UCSD-AML1 (cell line): Measurements from ENCODE around the gene PCDH9.
A peak's percentile ranks its signal among the peaks of the same experiment; 100 is the strongest.

ENCODE experiments used
- DNase-seq: peaks from one replicate; lab custom pipeline; 2025; ENCODE audit not compliant: unreplicated experiment; lab: John Stamatoyannopoulos, UW

Gene PCDH9

GRCh38 chr13:66855131-66855530, 375.0 kb downstream of the PCDH9 start:
- no peak for DNase-seq

- DNase-seq: no peak
Observed at GRCh38 chr13:66853564-66853963, 376.6 kb downstream of the PCDH9 start.

- no peak for DNase-seq
Observed at GRCh38 chr13:66849706-66850105, 380.4 kb downstream of the PCDH9 start.

- no peak for DNase-seq
Observed at GRCh38 chr13:66847541-66847940, 382.6 kb downstream of the PCDH9 start.

- DNase-seq: no peak
Observed at GRCh38 chr13:66845393-66845792, 384.7 kb downstream of the PCDH9 start.

GRCh38 chr13:66844933-66845332, 385.2 kb downstream of the PCDH9 start:
- peak; percentile 1 for DNase-seq

- no peak for DNase-seq
Observed at GRCh38 chr13:66842766-66843165, 387.4 kb downstream of the PCDH9 start.

GRCh38 chr13:66840621-66841020, 389.5 kb downstream of the PCDH9 start:
- DNase-seq: no peak

- DNase-seq: no peak
Observed at GRCh38 chr13:66837246-66837645, 392.9 kb downstream of the PCDH9 start.

- DNase-seq: peak; percentile 2
Observed at GRCh38 chr13:66835040-66835628, 395.0 kb downstream of the PCDH9 start.

GRCh38 chr13:66830940-66831716, 399.0 kb downstream of the PCDH9 start:
- no peak for DNase-seq

GRCh38 chr13:66829803-66830202, 400.3 kb downstream of the PCDH9 start:
- DNase-seq: no peak

GRCh38 chr13:66826398-66826797, 403.7 kb downstream of the PCDH9 start:
- no peak for DNase-seq

GRCh38 chr13:66821551-66821950, 408.6 kb downstream of the PCDH9 start:
- no peak for DNase-seq

GRCh38 chr13:66811455-66811854, 418.7 kb downstream of the PCDH9 start:
- DNase-seq: no peak

- no peak for DNase-seq
Observed at GRCh38 chr13:66809485-66809884, 420.7 kb downstream of the PCDH9 start.

GRCh38 chr13:66807251-66807650, 422.9 kb downstream of the PCDH9 start:
- DNase-seq: no peak

GRCh38 chr13:66805657-66806056, 424.5 kb downstream of the PCDH9 start:
- DNase-seq: no peak

- DNase-seq: no peak
Observed at GRCh38 chr13:66803808-66804456, 426.2 kb downstream of the PCDH9 start.

GRCh38 chr13:66803013-66803807, 426.9 kb downstream of the PCDH9 start:
- DNase-seq: no peak

GRCh38 chr13:66795636-66796035, 434.5 kb downstream of the PCDH9 start:
- DNase-seq: no peak
